NCI-H1930 (cell line): ENCODE data around the gene NRP2.

Experiments used
- DNase-seq, 2 experiments: peaks; one replicate each; lab custom pipeline; 2025; lab: John Stamatoyannopoulos, UW

NRP2 gene

DNA sequence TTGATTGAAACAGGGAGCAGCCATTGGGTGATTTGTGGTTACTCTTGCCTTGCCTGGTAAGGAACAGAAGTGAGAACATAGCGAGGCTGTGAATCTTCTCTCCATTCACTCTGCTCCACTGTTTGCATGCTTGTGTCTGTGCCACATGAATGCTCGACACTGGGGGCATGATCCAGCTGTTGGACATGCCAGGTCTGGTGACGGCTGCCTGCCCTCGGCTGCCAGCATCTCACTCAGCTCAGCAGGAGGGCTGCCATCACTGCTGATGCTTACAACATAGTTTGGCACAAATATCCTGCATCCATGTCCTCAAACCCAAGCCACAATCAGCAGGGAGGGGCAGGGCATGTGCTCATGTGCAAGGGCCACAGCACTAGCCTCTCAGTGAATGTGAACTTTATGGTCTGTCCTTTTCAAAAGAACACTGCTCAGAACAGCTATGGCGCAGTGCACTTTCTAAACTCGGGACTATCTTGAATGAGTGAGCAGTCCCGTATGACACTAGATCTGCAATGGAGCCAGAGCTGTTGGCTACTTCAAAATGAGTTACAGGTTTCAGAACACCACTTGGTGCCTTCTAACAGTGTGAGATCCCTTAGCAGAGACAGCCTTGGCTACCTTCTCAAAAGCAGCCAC, 126.3 kb downstream of the NRP2 start:
- no peak for DNase-seq

DNA sequence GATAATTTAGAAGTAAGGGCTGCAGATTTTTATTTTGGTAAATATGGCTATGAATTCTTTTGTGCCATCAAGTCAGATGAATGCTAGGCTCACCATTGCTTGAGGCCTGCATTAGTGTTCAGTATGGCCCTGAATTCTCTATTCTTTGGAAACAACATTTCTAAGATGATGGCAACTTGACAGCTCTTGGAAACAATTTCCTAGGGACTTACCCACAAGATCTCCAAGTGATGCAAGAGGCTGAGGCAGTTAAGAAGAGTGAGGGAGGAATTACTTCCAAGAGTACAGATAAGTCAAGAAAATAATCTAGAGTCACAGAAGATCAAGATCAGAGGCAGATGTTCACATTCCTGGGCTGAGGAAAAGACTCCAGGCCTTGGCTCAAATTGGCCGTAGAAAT, 129.1 kb downstream of the NRP2 start:
- no peak for DNase-seq

DNA sequence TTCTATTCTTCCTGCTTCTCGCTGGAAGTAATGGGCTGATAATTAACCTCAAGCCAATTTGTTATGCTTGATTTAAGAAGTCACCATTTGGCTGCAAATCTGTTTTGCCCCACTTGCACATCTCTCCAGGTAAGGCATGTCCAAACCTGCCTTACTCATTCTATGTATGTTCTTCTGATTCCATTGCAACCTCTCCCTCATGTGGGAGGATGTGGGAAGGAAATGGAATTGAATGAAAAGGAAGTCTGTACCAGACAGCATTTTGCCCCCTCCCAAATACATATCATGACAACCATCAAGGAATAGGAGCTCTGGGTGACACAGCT, 131.7 kb downstream of the NRP2 start:
- DNase-seq: no peak

DNA sequence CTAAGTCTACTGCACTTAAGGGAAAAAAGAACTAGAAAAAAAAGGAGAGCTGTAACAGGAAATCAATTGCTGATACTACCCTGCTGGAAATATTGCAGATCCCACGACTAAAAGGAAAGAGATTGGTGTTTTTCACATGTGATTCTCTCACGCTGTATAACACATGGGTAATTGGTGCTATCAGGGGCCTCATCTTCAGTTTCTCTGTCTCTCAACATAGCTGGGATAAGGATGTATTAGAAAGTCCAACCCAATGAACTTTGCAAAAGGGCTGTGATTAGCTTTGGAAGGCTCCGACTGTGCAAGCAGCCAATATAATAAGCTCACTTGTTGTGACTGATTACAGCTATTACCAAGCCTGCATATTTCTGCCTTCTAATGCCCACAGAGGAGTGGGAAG, 133.4 kb downstream of the NRP2 start:
- DNase-seq: no peak

DNA sequence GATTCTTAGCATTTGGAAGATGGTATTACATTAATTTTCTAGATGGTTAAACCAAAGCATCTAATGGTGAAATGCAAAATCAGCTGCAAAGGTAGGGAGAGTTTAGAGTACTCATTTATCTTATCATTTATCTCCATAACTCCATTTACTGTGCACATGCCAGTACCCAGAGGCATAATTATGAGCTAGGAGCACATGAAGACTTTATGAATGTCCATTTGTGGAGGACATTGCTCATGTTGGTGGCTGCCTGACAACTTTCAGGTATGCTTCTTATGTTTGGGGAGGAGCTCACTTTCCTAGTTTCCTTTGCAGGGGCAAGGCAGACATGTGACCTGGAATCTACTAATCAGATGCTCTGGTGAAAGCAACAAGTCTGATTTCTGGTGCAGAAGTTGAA, 134.0 kb downstream of the NRP2 start:
- DNase-seq: no peak

DNA sequence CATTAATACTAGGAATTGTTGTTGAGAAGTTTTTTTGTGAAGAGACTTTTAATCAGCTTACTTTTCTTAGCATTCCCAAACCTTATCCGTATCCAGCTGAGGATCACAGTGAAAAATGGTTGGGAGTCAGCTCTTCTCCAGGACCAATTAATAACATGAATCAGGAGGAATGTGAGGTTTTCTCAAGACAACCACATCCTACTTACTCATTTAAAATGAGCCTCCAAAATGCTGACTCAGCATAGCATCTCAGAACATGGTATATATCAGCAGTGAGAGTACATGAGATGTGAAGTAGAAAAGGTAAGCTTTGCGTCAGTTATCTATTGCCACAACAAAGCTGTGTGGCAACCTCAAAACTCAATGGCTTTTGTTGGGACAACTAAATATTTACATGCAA, 140.3 kb downstream of the NRP2 start:
- DNase-seq: no peak

DNA sequence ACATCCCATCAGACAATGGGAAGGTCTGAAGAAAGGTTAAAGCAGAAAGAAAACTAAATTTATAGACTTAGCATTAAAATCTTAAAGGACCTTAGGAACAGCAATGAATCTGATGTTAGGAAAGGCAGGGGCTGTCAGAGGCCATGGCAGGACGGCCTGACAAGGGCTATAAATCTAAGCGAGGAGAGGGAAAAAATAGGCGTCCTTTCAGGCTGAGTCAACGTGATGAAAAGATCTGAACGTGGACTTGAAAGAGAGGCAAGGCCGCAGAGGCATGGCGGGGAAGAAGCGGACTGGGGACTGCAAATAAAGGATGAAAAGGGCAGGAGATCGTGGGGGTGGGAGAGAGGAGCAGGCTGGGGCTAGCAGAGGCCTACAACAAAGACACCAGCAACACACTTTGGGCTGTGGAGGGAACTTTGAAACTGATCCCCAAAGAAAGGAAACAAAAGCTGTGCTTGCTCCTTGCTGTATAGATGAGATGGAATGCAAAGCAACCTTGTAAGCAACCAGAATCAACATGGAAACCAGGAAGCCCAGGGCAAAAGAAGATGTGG, 145.6 kb downstream of the NRP2 start:
- DNase-seq: no peak

DNA sequence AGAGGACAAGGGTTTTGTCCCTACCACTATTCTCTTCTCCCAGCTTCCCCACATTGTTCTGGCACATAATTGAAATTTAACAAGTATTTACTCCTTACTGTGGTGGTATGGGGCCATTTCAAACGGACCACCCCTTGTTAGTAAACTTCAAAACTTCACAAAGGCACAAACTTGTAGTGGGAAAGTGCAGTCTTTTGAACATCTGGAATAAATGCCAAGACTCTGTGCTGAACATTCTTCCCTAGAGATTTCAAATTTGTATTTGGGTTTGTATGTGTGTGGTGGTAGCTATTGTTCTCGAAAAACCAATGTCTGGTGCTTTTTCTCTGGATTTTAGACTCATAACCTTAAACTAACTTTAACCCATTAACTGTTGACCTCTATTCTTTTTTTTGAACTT, 151.6 kb downstream of the NRP2 start:
- DNase-seq: no peak

DNA sequence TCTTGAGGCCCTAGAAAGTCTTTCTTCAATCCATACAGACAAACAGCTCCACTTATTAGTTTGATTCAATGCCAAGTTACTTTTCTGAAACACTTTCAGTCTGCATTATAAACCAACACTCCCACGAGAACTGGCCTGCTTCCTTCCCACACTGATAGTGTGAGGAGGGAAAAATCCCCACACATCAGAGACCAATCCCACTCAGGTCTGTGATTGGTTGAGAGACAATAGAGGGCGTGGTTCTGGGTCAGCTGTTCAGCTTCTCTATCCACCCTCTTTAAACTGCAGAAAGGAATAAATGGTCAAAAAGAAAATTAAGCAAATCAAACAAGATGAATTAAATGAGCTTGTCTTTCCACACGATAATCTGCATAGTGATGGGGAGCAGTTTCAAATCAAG, 152.5 kb downstream of the NRP2 start:
- DNase-seq: no peak

DNA sequence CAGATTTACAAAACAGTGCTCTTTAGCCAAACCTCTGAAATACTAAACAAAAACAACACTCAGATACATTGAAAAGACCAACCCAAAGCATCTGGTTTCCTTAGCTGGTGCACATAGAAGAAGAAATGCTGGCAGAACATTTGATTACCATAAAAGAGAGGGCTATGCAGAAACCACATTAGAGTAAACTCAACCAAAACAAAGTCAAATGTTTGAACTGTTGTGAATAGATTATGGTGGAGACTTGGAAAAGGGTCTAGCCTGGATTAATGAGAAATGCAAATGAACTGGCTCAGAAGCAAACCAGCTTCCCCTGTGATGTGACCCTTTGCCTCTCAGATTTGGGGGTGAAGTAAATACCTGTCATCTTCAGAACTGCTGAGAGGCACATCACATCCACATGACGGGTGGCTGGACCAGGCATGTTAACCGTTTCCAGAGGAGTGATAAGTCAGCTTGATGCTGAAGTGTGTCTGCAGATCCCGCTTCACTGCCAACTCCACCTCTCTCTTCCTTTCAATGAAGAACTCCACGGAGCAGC, 153.0 kb downstream of the NRP2 start:
- no peak for DNase-seq

DNA sequence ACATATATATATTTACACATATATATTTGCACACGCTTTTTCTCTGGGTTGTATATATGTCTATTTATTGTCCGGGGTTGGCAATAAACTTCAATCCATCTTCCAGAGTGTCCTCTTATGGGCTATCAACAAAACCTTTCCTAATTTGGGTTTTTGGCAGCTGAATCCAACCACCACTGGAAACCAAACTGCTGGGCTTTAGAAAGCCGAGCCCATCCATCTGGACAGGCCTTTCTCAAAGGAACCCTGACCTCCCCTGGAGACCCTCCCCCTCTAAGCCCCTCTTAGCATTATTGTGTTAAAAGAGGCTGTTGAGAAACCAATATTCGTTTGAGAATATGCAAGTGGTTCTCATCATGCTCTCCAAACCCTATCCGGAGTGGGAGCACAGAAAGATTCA, 153.6 kb downstream of the NRP2 start:
- no peak for DNase-seq

DNA sequence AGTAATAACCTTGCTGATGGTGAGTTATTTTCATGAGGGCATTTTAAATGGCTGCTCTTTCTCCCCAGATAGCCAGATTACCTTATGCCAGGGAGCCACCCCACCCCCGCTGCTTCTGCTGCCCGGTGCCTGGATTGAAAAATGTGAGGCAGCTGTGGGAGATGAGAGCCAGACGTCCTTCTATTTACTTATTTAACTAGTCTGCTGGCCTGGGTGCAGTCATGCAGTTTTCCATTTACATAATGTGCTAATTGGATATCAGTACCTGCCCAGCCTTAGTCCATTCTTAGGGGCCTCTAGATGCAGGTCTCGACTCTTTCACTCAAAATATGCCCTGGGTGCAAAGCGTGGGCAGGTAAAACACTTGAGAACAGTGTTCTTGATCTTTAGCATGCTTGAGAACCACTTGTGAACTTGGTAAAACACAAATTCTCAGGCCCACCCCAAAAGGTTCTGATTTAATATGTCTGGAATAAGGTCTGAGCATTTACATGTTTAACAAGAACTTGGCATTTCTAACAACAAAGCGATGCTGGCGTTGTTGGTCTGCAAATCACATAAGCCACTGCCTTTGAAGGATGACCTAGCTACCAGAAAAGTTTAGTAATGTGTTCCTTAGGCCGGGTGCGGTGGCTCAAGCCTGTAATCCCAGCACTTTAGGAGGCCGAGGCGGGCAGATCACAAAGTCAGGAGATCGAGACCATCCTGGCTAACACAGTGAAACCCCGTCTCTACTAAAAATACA, 154.3 kb downstream of the NRP2 start:
- DNase-seq: no peak

DNA sequence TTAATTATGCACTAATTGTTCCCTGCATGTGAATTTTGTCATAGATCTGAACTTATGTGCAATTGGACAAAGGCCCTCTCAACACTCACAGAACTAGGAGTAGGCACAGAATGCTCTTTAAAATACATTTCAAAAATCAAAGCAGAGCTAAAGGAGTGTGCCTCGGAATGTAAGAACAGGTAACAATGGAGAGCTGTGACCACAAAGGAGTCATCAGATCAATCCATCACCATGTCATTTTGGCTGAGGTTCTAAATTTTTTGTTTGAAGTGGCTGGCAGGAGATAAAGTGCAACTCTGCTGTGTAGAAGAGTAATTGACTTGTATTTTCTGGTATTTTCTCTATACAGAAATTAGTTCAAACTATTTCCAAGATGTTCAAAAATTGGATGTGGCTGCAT, 155.4 kb downstream of the NRP2 start:
- DNase-seq: no peak

DNA sequence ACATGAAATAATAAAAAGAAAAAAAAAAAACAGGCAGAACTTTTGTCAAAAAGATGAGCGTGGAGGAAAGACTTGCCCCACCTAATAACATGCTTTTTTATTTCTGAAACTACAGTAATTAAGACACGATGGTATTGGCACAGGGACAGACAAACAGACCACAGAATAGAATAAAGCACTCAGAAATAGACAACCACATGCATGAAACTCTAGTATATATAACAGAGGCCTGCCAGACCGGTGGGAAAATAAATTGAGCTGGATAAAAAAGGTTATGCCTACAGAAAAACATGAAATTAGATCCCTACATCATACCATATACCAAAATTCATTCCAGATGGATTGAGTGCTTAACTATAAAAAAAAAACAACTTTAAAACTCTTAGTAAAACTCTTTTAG, 163.1 kb downstream of the NRP2 start:
- no peak for DNase-seq
